ENCODE results near the gene ZBTB34.
A peak's percentile ranks its signal among the peaks of the same experiment; 100 is the strongest.
"Not testable (repeated sequence)": the region's sequence is repeated elsewhere in the genome, so short reads cannot be mapped to it uniquely, and the experiment has no call there.

The ZBTB34 gene, protein sequence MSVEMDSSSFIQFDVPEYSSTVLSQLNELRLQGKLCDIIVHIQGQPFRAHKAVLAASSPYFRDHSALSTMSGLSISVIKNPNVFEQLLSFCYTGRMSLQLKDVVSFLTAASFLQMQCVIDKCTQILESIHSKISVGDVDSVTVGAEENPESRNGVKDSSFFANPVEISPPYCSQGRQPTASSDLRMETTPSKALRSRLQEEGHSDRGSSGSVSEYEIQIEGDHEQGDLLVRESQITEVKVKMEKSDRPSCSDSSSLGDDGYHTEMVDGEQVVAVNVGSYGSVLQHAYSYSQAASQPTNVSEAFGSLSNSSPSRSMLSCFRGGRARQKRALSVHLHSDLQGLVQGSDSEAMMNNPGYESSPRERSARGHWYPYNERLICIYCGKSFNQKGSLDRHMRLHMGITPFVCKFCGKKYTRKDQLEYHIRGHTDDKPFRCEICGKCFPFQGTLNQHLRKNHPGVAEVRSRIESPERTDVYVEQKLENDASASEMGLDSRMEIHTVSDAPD

DNA sequence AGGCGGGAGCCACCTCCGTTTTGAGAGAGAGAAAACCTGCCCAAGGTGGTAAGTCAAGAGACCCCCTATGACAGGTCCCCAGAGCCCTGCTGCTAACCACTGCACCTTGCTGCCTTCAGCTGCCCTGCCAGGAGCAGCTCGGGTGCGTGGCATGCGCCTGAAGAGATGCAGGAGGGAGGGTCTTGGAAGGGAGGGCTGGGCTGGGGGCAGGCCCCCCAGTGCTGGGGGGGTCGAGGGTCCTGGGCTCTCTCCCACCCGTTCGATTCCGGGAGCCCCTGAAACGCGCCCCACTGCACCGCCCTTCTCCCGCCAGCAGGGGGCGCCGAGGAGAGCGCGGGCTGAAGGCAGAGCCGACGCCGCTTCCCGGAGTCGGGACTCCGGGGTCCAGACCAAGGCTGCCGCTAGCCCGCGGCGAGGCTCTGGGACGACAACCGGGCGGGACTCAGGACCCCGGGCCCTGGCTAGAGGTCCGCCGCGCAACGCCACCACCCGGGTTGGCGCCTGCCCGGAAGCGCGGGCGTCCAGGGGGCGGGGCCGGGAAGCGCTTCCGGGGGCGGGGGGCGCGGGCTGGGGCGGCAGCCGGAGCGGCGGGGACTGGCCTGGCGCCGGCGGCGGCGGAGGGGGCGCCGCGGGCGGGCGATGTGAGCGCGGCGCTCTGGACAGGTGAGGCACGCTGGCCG is at the start of gene ZBTB34:
ZBTB34 (plus strand) TSS at position 563 of the 680 bp plus-strand sequence. CDS start 18,761 bp downstream, outside the sequence.
- DNase-seq: peak; percentile 70

DNA sequence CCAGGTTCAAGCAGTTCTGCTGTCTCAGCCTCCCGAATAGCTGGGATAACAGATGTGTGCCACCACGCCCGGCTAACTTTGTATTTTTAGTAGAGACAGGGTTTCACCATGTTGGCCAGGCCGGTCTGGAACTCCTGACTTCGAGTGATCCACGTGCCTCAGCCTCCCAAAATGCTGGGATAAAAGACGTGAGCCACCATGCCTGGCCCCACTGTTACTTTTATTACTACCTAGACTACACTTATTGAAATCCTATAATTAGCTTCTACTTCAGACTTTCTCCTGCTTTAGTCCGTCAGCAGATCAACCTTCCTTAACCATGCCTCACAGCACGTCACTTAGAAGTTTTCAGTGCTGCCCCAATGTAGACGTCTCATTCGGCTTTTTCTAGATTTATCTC is 47.4 kb upstream of the ZBTB34 start:
- no peak for DNase-seq

DNA sequence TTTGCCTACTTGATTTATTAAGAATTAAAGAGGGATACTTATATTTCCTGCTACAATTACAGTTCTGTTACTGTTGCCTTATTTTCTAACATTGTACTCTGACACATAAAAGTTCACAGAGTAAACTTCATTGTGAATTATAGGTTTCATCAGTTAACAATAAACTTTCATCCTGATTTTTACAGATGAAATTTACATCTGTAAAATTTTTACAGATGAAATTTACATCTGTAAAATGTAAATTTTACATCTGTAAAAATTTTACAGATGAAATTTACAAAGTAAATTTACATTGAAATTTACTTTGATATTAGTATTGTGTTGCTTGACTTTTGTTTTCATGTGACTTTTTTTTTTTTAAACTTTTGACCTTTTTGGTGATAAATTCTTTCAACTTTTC is 46.3 kb upstream of the ZBTB34 start:
- no peak for DNase-seq

DNA sequence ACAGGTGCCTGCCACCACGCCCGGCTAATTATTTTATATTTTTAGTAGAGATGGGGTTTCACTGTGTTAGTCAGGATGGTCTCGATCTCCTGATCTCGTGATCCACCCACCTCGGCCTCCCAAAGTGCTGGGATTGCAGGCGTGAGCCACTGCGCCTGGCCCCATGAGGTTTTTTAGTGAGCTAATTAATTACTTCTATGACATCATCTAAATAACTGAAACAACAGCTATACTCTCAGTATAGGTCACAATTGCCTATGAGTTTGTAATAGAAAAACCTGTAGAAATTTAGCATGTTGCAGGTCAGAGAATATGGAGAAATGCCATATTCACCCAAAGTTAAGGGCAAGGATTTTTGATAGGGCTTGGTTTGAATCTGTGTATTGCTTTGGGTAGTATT is 42.8 kb upstream of the ZBTB34 start:
- DNase-seq: not testable (repeated sequence)

DNA sequence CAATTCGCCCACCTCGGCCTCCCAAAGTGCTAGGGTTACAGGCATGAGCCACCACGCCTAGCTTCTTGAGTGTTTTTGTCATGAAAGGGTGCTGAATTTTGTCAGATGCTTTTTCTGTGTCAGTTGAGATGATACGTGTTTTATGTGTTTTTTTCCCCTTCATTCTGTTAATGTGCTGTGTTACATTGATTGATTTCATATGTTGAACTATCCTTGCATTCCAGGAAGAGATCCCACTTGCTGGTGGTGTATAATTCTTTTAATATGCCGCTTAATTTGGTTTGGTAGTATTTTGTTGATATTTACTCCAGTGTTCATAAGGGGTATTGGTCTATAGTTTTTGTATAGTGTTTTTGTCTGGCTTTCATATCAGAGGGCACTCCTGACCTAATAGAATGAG is 42.0 kb upstream of the ZBTB34 start:
- no peak for DNase-seq

DNA sequence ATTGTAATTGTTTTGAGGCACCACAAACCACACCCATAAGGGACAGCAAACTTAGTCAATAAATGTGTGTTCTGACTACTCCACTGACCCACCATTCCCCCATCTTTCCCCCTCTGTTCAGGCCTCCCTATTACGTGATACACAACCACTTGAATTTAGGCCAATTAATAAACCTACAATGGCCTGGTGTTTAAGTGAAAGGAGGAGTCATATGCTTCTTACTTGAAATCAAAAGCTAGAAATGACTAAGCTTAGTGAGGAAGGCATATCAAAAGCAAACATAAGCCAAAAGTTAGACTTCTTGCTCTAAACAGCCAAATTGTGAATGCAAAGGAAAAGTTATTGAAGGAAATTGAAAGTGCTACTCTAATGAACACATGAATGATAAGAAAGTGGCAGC is 41.0 kb upstream of the ZBTB34 start:
- no peak for DNase-seq

DNA sequence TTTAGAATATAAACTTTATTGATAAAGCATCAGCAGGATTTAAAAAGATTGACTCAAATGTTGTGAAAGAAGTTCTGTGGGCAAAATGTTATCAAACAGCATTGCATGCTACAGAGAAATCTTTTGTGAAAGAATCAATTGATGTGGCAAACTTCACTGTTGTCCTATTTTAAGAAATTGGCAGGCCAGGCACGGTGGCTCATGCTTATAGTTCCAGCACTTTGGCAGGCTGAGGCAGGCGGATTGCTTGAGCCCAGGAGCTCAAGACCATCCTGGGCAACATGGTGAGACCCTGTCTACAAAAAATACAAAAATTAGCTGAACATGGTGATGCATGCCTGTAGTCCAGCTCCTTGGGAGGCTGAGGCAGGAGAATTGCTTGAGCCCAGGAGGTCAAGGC is 38.2 kb upstream of the ZBTB34 start:
- no peak for DNase-seq

DNA sequence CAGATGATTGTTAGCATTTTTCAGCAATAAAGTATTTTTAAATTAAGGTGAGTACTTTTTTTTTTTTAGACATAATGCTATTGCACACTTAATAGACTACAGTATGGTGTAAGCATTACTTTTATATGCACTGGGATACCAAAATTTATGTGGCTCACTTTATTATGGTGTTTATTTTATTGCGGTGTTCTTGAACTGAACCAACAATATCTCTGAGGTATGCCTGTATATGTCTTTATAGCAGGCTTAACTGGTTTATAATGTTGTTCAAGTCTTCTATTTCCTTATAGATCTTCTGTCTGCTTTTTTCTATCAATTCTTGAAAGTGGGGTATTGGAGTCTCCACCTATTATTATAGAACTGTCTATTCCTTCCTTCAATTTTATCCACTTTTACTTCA is 37.6 kb upstream of the ZBTB34 start:
- DNase-seq: no peak

DNA sequence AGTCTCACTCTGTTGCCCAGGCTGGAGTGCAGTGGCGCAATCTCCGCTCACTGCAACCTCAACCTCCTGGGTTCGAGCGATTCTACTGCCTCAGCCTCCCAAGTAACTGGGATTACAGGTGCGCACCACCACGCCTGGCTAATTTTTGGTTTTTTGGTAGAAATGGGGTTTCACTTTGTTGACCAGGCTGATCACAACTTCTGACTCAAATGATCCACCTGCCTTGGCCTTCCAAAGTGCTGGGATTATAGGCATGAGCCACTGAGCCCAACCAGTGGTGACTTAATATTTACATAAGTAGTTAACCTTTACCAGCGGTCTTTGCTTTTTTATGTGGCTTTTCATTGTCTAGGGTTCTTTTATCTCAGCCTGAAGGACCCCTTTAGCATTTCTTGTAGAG is 36.4 kb upstream of the ZBTB34 start:
- not testable (repeated sequence) for DNase-seq

DNA sequence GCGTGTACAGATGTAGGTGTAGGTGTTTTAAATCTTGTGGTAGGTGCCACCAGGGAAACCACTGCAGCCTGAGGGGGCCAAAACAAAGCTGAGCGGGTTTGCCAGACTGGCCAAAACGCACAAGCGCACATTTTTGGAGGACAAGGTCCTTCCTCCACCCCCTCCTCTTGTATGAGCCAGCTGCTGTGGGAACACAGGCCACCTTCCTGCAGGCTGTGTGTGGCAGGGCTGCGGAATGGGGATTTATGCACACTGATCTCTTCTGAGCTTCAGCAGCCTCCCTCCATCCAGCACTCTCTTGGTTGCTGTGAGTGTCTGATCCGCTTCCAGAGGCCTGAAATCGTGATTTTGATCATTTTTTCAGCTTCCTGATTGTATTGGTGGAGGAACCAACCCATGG is 33.2 kb upstream of the ZBTB34 start:
- DNase-seq: no peak

DNA sequence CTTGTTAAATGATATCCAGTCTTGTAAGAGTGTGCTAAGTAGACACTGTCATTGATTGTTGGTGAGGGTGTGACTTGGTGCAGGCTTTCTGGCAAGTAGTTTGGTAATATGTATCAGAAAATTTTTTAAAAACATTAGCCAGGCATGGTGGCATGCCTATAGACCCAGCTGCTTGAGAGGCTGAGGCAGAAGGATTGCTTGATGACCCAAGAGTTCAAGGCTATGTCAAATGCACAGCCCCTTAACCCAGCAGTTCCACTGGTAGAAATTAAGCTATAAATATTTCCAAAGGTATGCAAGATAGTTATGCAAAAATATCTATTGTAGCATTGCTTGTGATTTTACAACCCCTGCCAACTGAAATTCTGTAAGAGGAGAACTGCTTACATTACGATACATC is 31.4 kb upstream of the ZBTB34 start:
- no peak for DNase-seq

DNA sequence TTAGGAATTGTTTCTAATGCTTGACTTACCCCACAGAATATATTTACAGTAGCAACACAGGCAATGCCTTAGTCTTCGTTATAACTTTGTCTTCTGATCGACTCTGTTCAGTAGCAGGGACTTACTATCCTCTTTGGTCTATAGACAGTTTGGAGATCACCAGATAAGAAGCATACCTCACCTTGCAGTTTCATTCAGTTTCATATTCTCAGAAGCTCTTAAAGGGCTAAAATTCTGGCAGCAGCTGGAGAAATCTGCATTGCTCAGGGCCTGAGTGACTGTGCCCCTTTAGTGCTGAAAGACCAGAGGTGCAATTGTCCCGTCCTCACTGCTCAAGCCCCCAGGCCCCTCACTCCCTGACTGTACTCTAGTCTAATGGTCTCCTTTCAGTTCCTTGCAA is 29.6 kb upstream of the ZBTB34 start:
- DNase-seq: no peak

DNA sequence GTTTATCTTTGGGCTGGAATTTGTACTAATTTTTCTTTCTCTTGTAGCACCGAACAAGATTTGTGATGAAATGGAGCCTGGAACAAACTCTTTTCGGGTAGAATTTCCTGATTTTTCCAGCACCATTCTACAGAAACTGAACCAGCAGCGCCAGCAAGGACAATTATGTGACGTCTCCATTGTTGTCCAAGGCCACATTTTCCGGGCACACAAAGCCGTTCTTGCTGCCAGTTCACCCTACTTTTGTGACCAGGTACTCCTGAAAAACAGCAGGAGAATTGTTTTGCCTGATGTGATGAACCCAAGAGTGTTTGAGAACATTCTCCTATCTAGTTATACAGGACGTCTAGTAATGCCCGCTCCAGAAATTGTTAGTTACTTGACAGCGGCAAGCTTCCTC is 28.0 kb upstream of the ZBTB34 start:
- no peak for DNase-seq

DNA sequence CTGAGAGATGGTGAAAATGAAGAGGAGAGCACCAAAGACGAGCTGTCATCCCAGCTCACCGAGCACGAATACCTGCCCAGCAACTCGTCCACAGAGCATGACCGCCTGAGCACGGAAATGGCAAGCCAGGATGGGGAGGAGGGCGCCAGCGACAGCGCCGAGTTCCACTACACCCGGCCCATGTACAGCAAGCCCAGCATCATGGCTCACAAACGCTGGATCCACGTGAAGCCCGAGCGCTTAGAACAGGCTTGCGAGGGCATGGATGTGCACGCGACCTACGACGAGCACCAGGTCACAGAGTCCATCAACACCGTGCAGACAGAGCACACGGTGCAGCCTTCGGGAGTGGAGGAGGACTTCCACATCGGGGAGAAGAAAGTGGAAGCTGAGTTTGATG is 27.4 kb upstream of the ZBTB34 start:
- DNase-seq: no peak

DNA sequence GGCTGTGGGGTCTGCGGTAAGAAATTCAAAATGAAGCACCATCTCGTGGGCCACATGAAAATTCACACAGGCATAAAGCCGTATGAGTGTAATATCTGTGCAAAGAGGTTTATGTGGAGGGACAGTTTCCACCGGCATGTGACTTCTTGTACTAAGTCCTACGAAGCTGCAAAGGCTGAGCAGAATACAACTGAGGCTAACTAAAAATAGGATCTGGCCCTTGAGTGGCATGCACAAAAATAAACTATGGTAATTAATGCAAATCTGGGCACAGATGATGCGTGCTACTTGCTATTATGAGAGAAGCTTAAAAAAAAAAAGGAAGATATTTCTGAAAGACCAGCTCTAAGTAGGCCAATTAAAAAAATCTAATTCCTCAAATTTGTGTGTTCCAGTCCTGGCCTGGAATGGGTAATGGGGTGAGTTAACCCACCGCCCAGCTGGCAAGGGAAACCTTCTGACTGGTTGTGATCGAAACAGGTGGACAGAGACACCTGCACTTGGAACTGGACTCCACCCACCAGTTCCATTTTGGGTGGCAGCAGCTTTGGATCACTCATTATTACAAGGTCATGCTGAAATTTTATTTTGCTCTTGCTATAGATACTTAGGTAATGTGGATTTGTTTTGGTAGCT is 26.6 kb upstream of the ZBTB34 start:
- DNase-seq: no peak

DNA sequence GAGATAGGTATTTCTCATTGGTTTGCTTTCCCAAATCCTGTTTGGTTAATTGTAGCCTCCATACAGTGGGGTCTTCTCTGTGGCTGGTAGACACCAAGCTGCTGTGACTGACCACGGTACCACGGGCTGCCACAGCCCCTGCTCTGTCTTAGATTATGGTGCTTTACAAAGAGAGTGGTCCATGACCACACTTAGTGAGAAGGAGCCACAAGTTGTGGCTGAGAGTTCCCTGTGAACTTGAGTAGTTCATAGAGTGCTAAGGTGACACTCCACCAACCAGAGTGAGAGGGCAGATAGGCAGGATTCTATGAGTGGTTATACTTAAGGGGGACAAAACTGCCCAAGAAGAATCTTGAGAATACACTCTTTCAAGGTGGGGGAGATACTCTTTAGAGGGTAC is 25.8 kb upstream of the ZBTB34 start:
- no peak for DNase-seq

DNA sequence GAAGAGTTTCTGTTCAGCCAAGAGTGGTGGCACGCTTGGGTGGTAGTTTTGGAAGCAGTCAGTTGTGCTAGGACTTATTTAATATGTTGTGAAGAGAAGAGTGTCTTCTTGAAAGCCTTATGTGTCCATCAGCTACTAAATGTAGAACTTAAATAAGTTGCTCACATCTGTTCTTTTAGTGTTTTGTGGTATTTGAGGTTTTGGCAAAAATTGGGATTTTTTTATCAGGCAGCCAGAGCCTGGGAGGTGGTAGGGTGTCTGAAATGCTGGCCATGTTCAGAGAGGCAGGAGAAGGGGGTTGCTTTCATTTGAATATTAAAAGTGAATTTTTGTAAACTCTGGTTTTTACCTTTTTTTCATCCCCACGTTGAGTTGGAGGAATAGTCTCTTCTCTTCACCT is 24.2 kb upstream of the ZBTB34 start:
- DNase-seq: no peak

DNA sequence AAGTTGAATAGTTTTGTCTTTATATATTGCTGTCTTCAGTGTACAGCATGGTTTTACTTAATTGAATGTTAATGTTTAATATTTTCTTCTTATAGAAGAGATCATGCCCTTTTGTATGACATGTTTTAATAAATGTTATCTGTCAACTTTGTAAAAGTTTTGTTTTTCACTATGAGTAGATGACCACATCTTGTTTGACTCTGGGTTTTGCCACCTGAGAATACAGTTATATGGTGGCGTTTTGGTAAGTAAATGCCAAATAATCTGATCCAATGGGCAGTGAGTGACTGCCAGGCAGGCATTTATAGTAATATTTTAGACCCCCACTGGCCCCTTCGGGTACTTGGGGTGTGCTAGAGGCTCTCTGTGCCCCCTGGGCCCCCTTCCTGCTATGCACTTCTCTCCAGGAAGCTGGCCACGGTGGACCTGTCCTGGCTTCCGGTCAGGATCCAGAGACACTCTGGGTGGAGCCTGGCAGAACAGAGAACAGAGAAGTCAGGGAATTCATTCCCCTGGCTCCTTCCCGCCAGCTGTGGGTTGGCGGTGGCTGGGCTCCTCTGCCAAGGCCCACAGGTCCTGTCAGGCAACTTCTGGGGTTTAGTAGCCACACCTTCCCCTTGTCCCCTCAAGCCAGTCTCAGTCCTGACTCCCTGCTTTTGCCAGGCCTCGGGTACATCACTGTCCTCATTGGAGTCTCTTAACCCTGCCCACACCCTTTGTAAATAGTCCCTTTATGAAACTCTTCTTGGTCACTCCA is 22.2 kb upstream of the ZBTB34 start:
- no peak for DNase-seq

DNA sequence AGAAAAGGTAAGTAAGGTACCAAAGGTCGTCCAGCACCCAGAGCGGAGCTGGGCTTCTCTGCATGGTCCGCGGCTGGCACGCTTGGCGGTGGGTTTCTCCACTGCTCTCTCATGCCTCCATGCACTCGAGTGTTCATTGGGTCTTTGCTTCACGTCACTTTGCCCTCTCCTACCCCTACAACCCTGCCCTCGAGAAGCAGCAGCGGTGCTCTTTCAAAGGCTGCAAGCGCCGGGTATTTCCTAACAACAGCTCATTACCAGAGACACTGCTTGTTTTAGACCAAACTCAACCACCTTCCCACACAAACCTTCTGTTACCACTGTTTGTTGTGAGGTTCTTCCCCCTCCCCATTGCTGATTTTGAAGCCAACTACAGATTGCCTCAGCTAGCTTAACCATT is 21.5 kb upstream of the ZBTB34 start:
- no peak for DNase-seq

DNA sequence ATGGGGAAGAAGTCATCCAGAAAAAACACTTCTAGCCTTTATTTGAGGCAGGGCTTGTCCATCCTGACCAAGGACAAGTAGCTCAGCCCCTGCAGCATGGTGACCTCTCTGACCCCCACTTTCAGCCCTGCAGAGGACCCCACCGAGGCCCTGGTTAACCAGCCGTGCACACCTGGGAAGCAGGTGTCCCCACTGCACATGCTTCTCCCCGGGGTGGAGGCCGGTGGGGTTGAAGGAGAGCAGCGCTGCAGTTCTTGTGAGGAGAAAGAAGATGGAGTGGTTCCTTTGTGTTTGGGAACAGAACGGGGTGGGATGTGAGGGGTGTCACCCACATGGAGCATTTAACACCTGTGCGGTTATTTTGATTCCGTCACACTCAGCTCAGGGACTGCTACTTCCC is 21.1 kb upstream of the ZBTB34 start:
- no peak for DNase-seq

DNA sequence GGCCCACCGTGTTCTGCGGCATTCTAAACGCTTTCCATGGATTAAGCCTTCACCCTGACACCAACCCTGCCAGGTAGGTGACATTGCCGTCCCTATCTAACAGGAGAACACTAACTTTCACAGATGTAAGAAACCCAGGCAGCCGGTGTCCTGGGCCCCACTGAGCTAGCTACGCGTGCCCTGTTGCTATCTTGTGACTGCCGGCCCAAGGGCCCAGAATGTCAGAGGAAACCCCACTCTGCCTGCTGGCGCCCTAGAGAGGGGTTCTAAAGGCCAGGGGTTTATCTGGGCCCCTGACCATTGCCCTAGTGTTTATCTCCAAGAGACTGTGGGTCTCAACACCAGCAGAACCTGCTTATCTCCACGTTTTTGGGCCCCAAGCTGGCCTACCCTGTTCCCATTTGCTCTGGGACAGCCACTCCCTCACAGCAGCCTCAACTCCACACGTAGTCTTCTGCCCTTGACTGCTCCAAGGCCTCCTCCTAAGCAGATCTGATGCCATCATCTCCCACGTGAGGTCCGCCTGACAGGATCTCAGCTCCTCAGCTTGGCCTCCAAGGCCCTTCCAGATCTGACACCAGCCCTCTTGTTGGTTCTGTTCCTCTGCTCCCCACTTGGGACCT is 18.1 kb upstream of the ZBTB34 start:
- no peak for DNase-seq

DNA sequence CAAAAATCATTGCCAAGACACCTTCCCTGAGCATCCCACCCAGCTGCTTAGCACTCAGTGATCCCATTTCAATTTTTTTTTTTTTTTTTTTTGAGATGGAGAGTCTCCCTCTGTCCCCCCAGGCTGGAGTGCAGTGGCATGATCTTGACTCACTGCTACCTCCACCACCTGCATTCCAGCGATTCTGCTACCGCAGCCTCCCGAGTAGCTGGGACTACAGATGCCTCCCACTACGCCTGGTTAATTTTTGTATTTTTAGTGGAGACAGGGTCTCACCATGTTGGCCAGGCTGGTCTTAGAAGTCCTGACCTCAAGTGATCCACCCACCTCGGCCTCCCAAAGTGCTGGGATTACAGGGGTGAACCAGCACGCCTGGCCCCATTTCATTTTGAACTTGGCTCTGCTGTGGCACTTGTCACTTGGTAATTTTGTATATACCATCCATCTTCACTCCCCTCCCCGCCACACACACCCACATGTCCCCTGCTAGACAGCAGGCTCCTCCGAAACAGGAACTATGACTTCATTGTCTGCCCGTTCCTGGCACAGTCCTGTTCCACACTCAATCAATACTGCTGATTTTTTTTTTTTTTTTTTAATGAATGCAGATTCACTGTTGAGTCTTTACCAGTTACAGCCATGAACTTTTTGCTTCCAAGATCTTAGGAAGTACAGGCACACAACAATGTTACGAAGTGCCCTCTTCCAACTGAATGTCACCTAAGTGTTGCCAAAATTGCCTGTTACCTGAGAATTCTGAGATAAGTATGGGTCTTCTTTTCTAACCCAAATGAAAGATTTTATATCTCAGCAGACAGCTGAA is 17.3 kb upstream of the ZBTB34 start:
- DNase-seq: no peak
